Upper lobe of left lung (tissue), 4 donors: ENCODE data around the gene PDGFRA.

Source experiments
- CTCF ChIP-seq, 6 experiments: fragments of 450-650 bp in 4 of 6; fragments of 200-600 bp in 2 of 6; sonication (generic) in 2 of 6; IDR thresholded peaks; one replicate each; pipeline ENCODE4 v1.5.1; 2016 to 2019; ENCODE audit warnings: antibody characterized with exemption in 6 of 6
- POLR2AphosphoS5 ChIP-seq, 2 donors: sonication (generic); formaldehyde crosslinking; IDR thresholded peaks; one replicate each; pipeline ENCODE4 v1.5.1; 2017; ENCODE audit warnings: antibody characterized with exemption in 2 of 2

DNA sequence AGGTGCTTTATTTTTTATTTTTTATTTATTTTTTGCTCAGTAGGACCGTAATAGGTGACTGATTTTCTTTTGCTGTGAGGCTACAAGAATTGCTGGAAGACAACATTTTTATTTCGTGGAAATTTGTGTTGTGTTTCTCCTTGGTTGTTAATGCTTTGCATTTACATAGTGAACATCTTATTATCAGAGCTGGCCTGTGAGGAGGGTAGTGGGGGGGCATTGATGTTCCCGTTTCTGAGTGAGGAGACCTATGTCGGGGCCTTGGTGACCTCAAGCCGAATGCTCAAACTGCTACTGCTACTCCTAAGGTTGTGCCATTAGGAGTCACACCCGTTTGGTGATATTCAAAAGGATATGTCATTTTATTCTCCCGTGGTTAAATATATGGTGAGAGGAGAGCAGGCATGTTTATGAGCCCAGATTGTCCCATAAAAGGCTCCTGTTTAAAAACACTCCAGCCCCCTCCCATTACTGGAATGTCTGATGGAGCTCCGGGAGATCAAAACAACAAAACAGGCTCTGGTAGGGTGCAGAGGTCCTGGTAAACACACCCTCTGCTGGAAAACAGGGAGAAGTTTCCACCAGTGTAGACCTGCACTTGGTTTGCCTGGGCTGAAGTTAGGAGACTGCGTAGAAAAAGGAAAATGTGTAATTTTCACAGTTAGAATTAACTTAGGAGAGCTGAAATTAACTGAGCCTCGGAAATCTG is 5.6 kb downstream of the PDGFRA start:
- TF ChIP-seq CTCF (IDR thresholded peaks at IDR 0.05): no peak
- no peak for TF ChIP-seq POLR2AphosphoS5 (IDR thresholded peaks at IDR 0.05)
